ENCODE measurements around the gene LRRN4CL.

DNA sequence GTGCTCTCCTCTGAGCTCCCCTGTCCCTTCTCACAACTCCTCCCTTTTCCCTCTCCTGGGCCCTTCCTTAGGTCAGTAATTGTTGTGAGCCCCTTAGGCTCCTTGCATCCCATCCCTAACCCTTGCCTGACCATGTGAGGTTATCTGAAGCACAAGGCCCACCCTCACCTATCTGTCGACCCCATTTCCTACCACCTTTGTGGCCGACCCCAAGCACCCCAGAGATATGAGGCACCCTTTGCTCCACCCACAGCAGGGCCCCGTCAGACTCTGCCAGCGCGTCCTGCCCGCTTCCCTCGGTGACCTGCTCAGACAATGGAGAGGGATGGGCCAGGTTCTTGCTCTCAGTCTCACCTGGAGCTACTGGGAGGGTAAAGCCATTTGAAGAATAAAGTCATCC lies 19.5 kb upstream of the LRRN4CL start:
- TF ChIP-seq, protein P1, sequence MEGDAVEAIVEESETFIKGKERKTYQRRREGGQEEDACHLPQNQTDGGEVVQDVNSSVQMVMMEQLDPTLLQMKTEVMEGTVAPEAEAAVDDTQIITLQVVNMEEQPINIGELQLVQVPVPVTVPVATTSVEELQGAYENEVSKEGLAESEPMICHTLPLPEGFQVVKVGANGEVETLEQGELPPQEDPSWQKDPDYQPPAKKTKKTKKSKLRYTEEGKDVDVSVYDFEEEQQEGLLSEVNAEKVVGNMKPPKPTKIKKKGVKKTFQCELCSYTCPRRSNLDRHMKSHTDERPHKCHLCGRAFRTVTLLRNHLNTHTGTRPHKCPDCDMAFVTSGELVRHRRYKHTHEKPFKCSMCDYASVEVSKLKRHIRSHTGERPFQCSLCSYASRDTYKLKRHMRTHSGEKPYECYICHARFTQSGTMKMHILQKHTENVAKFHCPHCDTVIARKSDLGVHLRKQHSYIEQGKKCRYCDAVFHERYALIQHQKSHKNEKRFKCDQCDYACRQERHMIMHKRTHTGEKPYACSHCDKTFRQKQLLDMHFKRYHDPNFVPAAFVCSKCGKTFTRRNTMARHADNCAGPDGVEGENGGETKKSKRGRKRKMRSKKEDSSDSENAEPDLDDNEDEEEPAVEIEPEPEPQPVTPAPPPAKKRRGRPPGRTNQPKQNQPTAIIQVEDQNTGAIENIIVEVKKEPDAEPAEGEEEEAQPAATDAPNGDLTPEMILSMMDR (IDR thresholded peaks at IDR 0.05) = no peak
- TF ChIP-seq ZFX (IDR thresholded peaks at IDR 0.05; ENCODE audit: borderline replicate concordance) = no peak
